ENCODE data around the gene KRTAP3-2.

The KRTAP3-2 gene

GRCh38 chr17:40956401-40957254 is 43.1 kb downstream of the KRTAP3-2 start:
- H3K23ac ChIP-seq (ENCODE audit: low read depth, low read length, poor library complexity) = no peak overlapping the region
- WGBS, 2 donors (ENCODE audit: extremely low coverage in 2 of 2, insufficient read length in 2 of 2, insufficient replicate concordance in 1 of 2) = no CpG with 5 or more reads among the region's 8 CpGs
- no peak overlapping the region for H3K27ac ChIP-seq (replicated peaks; ENCODE audit: low read length)
- H3K9ac ChIP-seq (ENCODE audit: low read depth, low read length, poor library complexity) = no peak overlapping the region
- peaks cover 0 to 2% (median 0%) of the 10 kb centered on the region in 3 experiments for H3K27me3 ChIP-seq (ENCODE audit: control insufficient read depth in 3 of 3, insufficient read depth in 3 of 3, low read depth in 1 of 3, low read length in 3 of 3)
- H2BK5ac ChIP-seq (ENCODE audit: low read length) = no peak overlapping the region
- H3K4me3 ChIP-seq (ENCODE audit: low read length in 2 of 2) = no peak overlapping the region
- H2BK120ac ChIP-seq (ENCODE audit: low read depth, low read length) = no peak overlapping the region
- H2AFZ ChIP-seq (ENCODE audit: low read length) = no peak overlapping the region
- no peak overlapping the region for H3K18ac ChIP-seq (ENCODE audit: low read length)
- no peaks in the 10 kb centered on the region for H3K9me3 ChIP-seq (replicated peaks in 1 of 2; ENCODE audit: control insufficient read depth in 2 of 2, insufficient read depth in 1 of 2, low read depth in 1 of 2, low read length in 2 of 2)
- no peak for DNase-seq (ENCODE audit: low spot score)
- no peak overlapping the region for H4K91ac ChIP-seq (ENCODE audit: low read depth, low read length, poor library complexity)
- no peak overlapping the region for H3K14ac ChIP-seq (ENCODE audit: low read length)
- no peaks in the 10 kb centered on the region for H3K36me3 ChIP-seq (replicated peaks in 1 of 2; ENCODE audit: control insufficient read depth in 2 of 2, insufficient read depth in 2 of 2, low read length in 2 of 2)
- H2BK15ac ChIP-seq (ENCODE audit: low read length) = no peak overlapping the region
- H2BK12ac ChIP-seq (ENCODE audit: low read length) = no peak overlapping the region
- H3K79me1 ChIP-seq (ENCODE audit: low read depth, low read length) = no peaks in the 10 kb centered on the region
- no peak overlapping the region for H3K4ac ChIP-seq (ENCODE audit: low read length)
- peaks cover 0 to 1% of the 10 kb centered on the region in 2 donors for H3K4me1 ChIP-seq (ENCODE audit: control insufficient read depth in 2 of 2, insufficient read depth in 1 of 2, low read depth in 1 of 2, low read length in 2 of 2)
- no peak overlapping the region for H3K4me2 ChIP-seq (ENCODE audit: insufficient read depth, low read length, poor library complexity, severe bottlenecking)
- no peak overlapping the region for H4K8ac ChIP-seq (ENCODE audit: low read depth, low read length)
- H2AK5ac ChIP-seq (ENCODE audit: low read depth, low read length) = no peak overlapping the region

- Histone ChIP-seq H3K79me1 (ENCODE audit: low read depth, low read length) (no peaks in the 10 kb centered on the region), H3K18ac (ENCODE audit: low read length) (no peak overlapping the region), H4K91ac (ENCODE audit: low read depth, low read length, poor library complexity) (no peak overlapping the region), H4K8ac (ENCODE audit: low read depth, low read length) (no peak overlapping the region), H3K27ac (replicated peaks; ENCODE audit: low read length) (no peak overlapping the region), H2BK12ac (ENCODE audit: low read length) (no peak overlapping the region), H3K14ac (ENCODE audit: low read length) (no peak overlapping the region), H2BK5ac (ENCODE audit: low read length) (no peak overlapping the region), H3K4me2 (ENCODE audit: insufficient read depth, low read length, poor library complexity, severe bottlenecking) (no peak overlapping the region), H3K27me3 (ENCODE audit: control insufficient read depth in 3 of 3, insufficient read depth in 3 of 3, low read depth in 1 of 3, low read length in 3 of 3) (peaks cover 0 to 7% (median 0%) of the 10 kb centered on the region in 3 experiments), H2BK120ac (ENCODE audit: low read depth, low read length) (no peak overlapping the region), H3K9me3 (replicated peaks in 1 of 2; ENCODE audit: control insufficient read depth in 2 of 2, insufficient read depth in 1 of 2, low read depth in 1 of 2, low read length in 2 of 2) (no peaks in the 10 kb centered on the region), H3K4ac (ENCODE audit: low read length) (no peak overlapping the region), H3K9ac (ENCODE audit: low read depth, low read length, poor library complexity) (no peak overlapping the region), H2BK15ac (ENCODE audit: low read length) (no peak overlapping the region), H3K4me1 (ENCODE audit: control insufficient read depth in 2 of 2, insufficient read depth in 1 of 2, low read depth in 1 of 2, low read length in 2 of 2) (peaks cover 0 to 1% of the 10 kb centered on the region in 2 donors), H3K23ac (ENCODE audit: low read depth, low read length, poor library complexity) (no peak overlapping the region), H3K36me3 (replicated peaks in 1 of 2; ENCODE audit: control insufficient read depth in 2 of 2, insufficient read depth in 2 of 2, low read length in 2 of 2) (no peaks in the 10 kb centered on the region), H2AK5ac (ENCODE audit: low read depth, low read length) (no peak overlapping the region), H2AFZ (ENCODE audit: low read length) (no peak overlapping the region), H3K4me3 (ENCODE audit: low read length in 2 of 2) (no peak overlapping the region)
- DNase-seq (ENCODE audit: low spot score) = no peak
- WGBS, 2 donors (ENCODE audit: extremely low coverage in 2 of 2, insufficient read length in 2 of 2, insufficient replicate concordance in 1 of 2) = no CpG with 5 or more reads among the region's 2 CpGs
Measured at GRCh38 chr17:40953881-40954280, 45.8 kb downstream of the KRTAP3-2 start.

- Histone ChIP-seq H4K91ac (ENCODE audit: low read depth, low read length, poor library complexity) (no peak overlapping the region), H3K4me3 (ENCODE audit: low read length in 2 of 2) (no peak overlapping the region), H3K9me3 (replicated peaks in 1 of 2; ENCODE audit: control insufficient read depth in 2 of 2, insufficient read depth in 1 of 2, low read depth in 1 of 2, low read length in 2 of 2) (no peaks in the 10 kb centered on the region), H3K27me3 (ENCODE audit: control insufficient read depth in 3 of 3, insufficient read depth in 3 of 3, low read depth in 1 of 3, low read length in 3 of 3) (peaks cover 0 to 7% (median 0%) of the 10 kb centered on the region in 3 experiments), H3K79me1 (ENCODE audit: low read depth, low read length) (no peaks in the 10 kb centered on the region), H2BK12ac (ENCODE audit: low read length) (no peak overlapping the region), H3K14ac (ENCODE audit: low read length) (no peak overlapping the region), H3K18ac (ENCODE audit: low read length) (no peak overlapping the region), H2BK15ac (ENCODE audit: low read length) (no peak overlapping the region), H2AFZ (ENCODE audit: low read length) (no peak overlapping the region), H4K8ac (ENCODE audit: low read depth, low read length) (no peak overlapping the region), H2BK5ac (ENCODE audit: low read length) (no peak overlapping the region), H3K27ac (replicated peaks; ENCODE audit: low read length) (no peak overlapping the region), H3K4me2 (ENCODE audit: insufficient read depth, low read length, poor library complexity, severe bottlenecking) (no peak overlapping the region), H3K23ac (ENCODE audit: low read depth, low read length, poor library complexity) (no peak overlapping the region), H3K4ac (ENCODE audit: low read length) (no peak overlapping the region), H3K4me1 (ENCODE audit: control insufficient read depth in 2 of 2, insufficient read depth in 1 of 2, low read depth in 1 of 2, low read length in 2 of 2) (peaks cover 0 to 1% of the 10 kb centered on the region in 2 donors), H3K9ac (ENCODE audit: low read depth, low read length, poor library complexity) (no peak overlapping the region), H3K36me3 (replicated peaks in 1 of 2; ENCODE audit: control insufficient read depth in 2 of 2, insufficient read depth in 2 of 2, low read length in 2 of 2) (no peaks in the 10 kb centered on the region), H2AK5ac (ENCODE audit: low read depth, low read length) (no peak overlapping the region), H2BK120ac (ENCODE audit: low read depth, low read length) (no peak overlapping the region)
- no CpG with 5 or more reads among the region's 1 CpG for WGBS, 2 donors (ENCODE audit: extremely low coverage in 2 of 2, insufficient read length in 2 of 2, insufficient replicate concordance in 1 of 2)
- DNase-seq (ENCODE audit: low spot score) = no peak
Measured at GRCh38 chr17:40952661-40953060, 47.0 kb downstream of the KRTAP3-2 start.

- Histone ChIP-seq H3K4ac (ENCODE audit: low read length) (no peak overlapping the region), H2BK120ac (ENCODE audit: low read depth, low read length) (no peak overlapping the region), H3K4me1 (ENCODE audit: control insufficient read depth in 2 of 2, insufficient read depth in 1 of 2, low read depth in 1 of 2, low read length in 2 of 2) (peaks cover 0 to 1% of the 10 kb centered on the region in 2 donors), H3K14ac (ENCODE audit: low read length) (no peak overlapping the region), H3K9ac (ENCODE audit: low read depth, low read length, poor library complexity) (no peak overlapping the region), H3K23ac (ENCODE audit: low read depth, low read length, poor library complexity) (no peak overlapping the region), H3K36me3 (replicated peaks in 1 of 2; ENCODE audit: control insufficient read depth in 2 of 2, insufficient read depth in 2 of 2, low read length in 2 of 2) (no peaks in the 10 kb centered on the region), H2AFZ (ENCODE audit: low read length) (no peak overlapping the region), H3K27ac (replicated peaks; ENCODE audit: low read length) (no peak overlapping the region), H3K27me3 (ENCODE audit: control insufficient read depth in 3 of 3, insufficient read depth in 3 of 3, low read depth in 1 of 3, low read length in 3 of 3) (peaks cover 0 to 7% (median 0%) of the 10 kb centered on the region in 3 experiments), H4K8ac (ENCODE audit: low read depth, low read length) (no peak overlapping the region), H2BK15ac (ENCODE audit: low read length) (no peak overlapping the region), H2BK12ac (ENCODE audit: low read length) (no peak overlapping the region), H3K4me3 (ENCODE audit: low read length in 2 of 2) (no peak overlapping the region), H2BK5ac (ENCODE audit: low read length) (no peak overlapping the region), H3K4me2 (ENCODE audit: insufficient read depth, low read length, poor library complexity, severe bottlenecking) (no peak overlapping the region), H3K9me3 (replicated peaks in 1 of 2; ENCODE audit: control insufficient read depth in 2 of 2, insufficient read depth in 1 of 2, low read depth in 1 of 2, low read length in 2 of 2) (no peaks in the 10 kb centered on the region), H3K18ac (ENCODE audit: low read length) (no peak overlapping the region), H3K79me1 (ENCODE audit: low read depth, low read length) (no peaks in the 10 kb centered on the region), H2AK5ac (ENCODE audit: low read depth, low read length) (no peak overlapping the region), H4K91ac (ENCODE audit: low read depth, low read length, poor library complexity) (no peak overlapping the region)
- DNase-seq (ENCODE audit: low spot score) = no peak
- no CpG with 5 or more reads among the region's 2 CpGs for WGBS, 2 donors (ENCODE audit: extremely low coverage in 2 of 2, insufficient read length in 2 of 2, insufficient replicate concordance in 1 of 2)
Measured at GRCh38 chr17:40952154-40952553, 47.6 kb downstream of the KRTAP3-2 start.
